HEK293 (cell line): ENCODE data around the gene DMD.

ENCODE experiments used
- ZFP37 ChIP-seq: fragments of 450-650 bp; formaldehyde crosslinking; IDR thresholded peaks from 2 replicates; pipeline ENCODE4 v1.5.1; 2016; ENCODE audit warnings: missing biosample characterization, missing genetic modification characterization
- ZNF155 ChIP-seq: fragments of 450-650 bp; formaldehyde crosslinking; IDR thresholded peaks from 2 replicates; pipeline ENCODE4 v1.5.1; 2016; ENCODE audit warnings: missing biosample characterization, missing genetic modification characterization
- ZNF24 ChIP-seq: fragments of 450-650 bp; formaldehyde crosslinking; IDR thresholded peaks from 2 replicates; pipeline ENCODE4 v1.5.1; 2016; ENCODE audit warnings: missing biosample characterization, missing genetic modification characterization
- ZNF558 ChIP-seq: fragments of 450-650 bp; formaldehyde crosslinking; IDR thresholded peaks from 2 replicates; pipeline ENCODE4 v1.5.1; 2016; ENCODE audit warnings: missing biosample characterization, missing genetic modification characterization
- ZNF596 ChIP-seq: fragments of 450-650 bp; IDR thresholded peaks from 2 replicates; pipeline ENCODE4 v1.5.0; 2018; ENCODE audit warnings: missing biosample characterization, mild to moderate bottlenecking, missing genetic modification characterization, moderate library complexity
- TF ChIP-seq, protein P1 (sequence below): fragments of 450-650 bp; formaldehyde crosslinking; IDR thresholded peaks from 2 replicates; pipeline ENCODE4 v1.5.1; 2016; ENCODE audit warnings: missing biosample characterization, missing genetic modification characterization
- TF ChIP-seq, protein P2 (sequence below): fragments of 450-650 bp; formaldehyde crosslinking; IDR thresholded peaks from 2 replicates; pipeline ENCODE4 v1.5.1; 2016; ENCODE audit warnings: missing biosample characterization, missing genetic modification characterization
- TF ChIP-seq, protein P3 (sequence below): fragments of 450-650 bp; formaldehyde crosslinking; IDR thresholded peaks from 2 replicates; pipeline ENCODE4 v1.5.1; 2016; ENCODE audit warnings: missing biosample characterization, missing genetic modification characterization, borderline replicate concordance
- TF ChIP-seq, protein P4 (sequence below): fragments of 450-650 bp; formaldehyde crosslinking; IDR thresholded peaks from 2 replicates; pipeline ENCODE4 v1.5.1; 2016; ENCODE audit warnings: missing biosample characterization, missing genetic modification characterization

DNA sequence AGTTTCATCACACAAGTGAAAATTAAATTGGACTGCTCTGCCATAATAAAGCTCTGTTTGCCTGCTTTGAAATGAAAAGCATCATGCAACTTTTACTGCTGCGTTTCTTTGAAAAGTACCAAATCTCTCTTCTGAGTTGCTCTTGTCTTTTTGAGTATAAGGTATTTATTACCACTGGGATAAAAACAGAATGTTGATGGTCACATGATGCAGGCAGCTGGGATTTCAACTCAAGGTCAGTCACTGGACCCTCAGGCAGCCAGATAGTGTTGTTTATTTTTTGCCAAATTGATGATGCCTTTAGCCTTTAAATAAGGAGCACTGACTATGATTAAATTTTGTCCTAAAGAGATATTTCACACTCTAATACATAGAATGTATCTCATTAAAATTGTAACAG is 32.7 kb downstream of the DMD start:
- TF ChIP-seq, protein P1, sequence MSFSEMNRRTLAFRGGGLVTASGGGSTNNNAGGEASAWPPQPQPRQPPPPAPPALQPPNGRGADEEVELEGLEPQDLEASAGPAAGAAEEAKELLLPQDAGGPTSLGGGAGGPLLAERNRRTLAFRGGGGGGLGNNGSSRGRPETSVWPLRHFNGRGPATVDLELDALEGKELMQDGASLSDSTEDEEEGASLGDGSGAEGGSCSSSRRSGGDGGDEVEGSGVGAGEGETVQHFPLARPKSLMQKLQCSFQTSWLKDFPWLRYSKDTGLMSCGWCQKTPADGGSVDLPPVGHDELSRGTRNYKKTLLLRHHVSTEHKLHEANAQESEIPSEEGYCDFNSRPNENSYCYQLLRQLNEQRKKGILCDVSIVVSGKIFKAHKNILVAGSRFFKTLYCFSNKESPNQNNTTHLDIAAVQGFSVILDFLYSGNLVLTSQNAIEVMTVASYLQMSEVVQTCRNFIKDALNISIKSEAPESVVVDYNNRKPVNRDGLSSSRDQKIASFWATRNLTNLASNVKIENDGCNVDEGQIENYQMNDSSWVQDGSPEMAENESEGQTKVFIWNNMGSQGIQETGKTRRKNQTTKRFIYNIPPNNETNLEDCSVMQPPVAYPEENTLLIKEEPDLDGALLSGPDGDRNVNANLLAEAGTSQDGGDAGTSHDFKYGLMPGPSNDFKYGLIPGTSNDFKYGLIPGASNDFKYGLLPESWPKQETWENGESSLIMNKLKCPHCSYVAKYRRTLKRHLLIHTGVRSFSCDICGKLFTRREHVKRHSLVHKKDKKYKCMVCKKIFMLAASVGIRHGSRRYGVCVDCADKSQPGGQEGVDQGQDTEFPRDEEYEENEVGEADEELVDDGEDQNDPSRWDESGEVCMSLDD (tag by site-specific recombination): no peak
- TF ChIP-seq ZNF24 (no peak), ZNF596 (tag by site-specific recombination) (no peak), ZNF155 (no peak), ZFP37 (tag by site-specific recombination) (no peak), ZNF558 (tag by site-specific recombination) (no peak)
- TF ChIP-seq, protein P2, sequence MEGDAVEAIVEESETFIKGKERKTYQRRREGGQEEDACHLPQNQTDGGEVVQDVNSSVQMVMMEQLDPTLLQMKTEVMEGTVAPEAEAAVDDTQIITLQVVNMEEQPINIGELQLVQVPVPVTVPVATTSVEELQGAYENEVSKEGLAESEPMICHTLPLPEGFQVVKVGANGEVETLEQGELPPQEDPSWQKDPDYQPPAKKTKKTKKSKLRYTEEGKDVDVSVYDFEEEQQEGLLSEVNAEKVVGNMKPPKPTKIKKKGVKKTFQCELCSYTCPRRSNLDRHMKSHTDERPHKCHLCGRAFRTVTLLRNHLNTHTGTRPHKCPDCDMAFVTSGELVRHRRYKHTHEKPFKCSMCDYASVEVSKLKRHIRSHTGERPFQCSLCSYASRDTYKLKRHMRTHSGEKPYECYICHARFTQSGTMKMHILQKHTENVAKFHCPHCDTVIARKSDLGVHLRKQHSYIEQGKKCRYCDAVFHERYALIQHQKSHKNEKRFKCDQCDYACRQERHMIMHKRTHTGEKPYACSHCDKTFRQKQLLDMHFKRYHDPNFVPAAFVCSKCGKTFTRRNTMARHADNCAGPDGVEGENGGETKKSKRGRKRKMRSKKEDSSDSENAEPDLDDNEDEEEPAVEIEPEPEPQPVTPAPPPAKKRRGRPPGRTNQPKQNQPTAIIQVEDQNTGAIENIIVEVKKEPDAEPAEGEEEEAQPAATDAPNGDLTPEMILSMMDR (tag by site-specific recombination): no peak
- TF ChIP-seq, protein P3, sequence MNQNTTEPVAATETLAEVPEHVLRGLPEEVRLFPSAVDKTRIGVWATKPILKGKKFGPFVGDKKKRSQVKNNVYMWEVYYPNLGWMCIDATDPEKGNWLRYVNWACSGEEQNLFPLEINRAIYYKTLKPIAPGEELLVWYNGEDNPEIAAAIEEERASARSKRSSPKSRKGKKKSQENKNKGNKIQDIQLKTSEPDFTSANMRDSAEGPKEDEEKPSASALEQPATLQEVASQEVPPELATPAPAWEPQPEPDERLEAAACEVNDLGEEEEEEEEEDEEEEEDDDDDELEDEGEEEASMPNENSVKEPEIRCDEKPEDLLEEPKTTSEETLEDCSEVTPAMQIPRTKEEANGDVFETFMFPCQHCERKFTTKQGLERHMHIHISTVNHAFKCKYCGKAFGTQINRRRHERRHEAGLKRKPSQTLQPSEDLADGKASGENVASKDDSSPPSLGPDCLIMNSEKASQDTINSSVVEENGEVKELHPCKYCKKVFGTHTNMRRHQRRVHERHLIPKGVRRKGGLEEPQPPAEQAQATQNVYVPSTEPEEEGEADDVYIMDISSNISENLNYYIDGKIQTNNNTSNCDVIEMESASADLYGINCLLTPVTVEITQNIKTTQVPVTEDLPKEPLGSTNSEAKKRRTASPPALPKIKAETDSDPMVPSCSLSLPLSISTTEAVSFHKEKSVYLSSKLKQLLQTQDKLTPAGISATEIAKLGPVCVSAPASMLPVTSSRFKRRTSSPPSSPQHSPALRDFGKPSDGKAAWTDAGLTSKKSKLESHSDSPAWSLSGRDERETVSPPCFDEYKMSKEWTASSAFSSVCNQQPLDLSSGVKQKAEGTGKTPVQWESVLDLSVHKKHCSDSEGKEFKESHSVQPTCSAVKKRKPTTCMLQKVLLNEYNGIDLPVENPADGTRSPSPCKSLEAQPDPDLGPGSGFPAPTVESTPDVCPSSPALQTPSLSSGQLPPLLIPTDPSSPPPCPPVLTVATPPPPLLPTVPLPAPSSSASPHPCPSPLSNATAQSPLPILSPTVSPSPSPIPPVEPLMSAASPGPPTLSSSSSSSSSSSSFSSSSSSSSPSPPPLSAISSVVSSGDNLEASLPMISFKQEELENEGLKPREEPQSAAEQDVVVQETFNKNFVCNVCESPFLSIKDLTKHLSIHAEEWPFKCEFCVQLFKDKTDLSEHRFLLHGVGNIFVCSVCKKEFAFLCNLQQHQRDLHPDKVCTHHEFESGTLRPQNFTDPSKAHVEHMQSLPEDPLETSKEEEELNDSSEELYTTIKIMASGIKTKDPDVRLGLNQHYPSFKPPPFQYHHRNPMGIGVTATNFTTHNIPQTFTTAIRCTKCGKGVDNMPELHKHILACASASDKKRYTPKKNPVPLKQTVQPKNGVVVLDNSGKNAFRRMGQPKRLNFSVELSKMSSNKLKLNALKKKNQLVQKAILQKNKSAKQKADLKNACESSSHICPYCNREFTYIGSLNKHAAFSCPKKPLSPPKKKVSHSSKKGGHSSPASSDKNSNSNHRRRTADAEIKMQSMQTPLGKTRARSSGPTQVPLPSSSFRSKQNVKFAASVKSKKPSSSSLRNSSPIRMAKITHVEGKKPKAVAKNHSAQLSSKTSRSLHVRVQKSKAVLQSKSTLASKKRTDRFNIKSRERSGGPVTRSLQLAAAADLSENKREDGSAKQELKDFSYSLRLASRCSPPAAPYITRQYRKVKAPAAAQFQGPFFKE (tag by site-specific recombination): no peak
- TF ChIP-seq, protein P4, sequence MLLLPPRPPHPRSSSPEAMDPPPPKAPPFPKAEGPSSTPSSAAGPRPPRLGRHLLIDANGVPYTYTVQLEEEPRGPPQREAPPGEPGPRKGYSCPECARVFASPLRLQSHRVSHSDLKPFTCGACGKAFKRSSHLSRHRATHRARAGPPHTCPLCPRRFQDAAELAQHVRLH (tag by site-specific recombination): no peak
